GM19467 (cell line): ENCODE results near the gene CHRM3.
"Not testable (repeated sequence)": the region's sequence is repeated elsewhere in the genome, so short reads cannot be mapped to it uniquely, and the experiment has no call there.

Source experiments
- ATAC-seq: cut with Tn5 transposase; IDR thresholded peaks from one replicate; pipeline ENCODE4 v1.9.1; 2021; ENCODE audit warnings: mild to moderate bottlenecking, moderate library complexity; ENCODE audit not compliant: unreplicated experiment

Gene CHRM3

GRCh38 chr1:239386453-239387303 lies at the start of gene CHRM3:
Gene CHRM3, plus strand, starts transcription at chr1:239386568. Its CDS starts 520,884 bp downstream, at chr1:239907452.
- ATAC-seq, result no peak

- ATAC-seq, result no peak
These were observed 48.5 kb upstream of the CHRM3 start for GRCh38 chr1:239337799-239338430.

DNA sequence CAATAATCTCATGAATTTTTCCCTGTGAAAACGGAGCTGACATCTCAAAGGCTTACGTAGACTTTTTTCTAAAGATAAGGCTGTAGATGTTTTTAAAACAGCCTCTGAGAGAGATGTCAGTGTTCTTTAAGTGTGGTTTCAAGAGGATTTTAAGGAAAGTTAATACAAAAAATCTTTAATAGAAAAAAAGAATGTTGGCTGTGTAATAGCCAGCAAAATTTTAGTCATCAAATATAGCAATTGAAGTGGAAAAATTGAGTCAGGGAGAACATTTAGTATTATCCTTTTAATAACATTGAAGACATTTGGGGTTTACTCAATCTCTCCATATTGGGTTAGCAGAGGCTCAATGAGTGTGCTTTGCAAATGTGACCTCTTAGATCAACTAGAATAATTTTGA lies 38.6 kb upstream of the CHRM3 start:
- ATAC-seq, result no peak

GRCh38 chr1:239348635-239349353 lies 37.6 kb upstream of the CHRM3 start:
- ATAC-seq, result no peak

DNA sequence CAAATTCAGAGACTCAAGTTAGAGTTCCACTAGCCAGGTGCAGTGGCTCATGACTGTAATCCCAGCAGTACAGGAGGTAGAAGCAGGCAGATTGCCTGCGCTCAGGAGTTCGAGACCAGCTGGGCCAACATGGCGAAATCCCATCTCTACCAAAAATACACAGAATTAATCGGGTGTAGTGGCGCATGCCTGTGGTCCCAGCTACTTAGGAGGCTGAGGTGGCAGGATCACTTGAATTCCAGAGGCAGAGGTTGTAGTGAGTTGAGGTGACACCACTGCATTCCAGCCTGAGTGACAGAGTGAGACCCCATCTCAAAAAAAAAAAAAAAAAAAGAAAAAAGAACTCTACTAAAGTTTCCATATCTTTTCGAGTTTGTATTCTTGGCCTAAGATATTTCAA lies 36.7 kb upstream of the CHRM3 start:
- no peak for ATAC-seq

- ATAC-seq, result no peak
These were observed 32.8 kb upstream of the CHRM3 start for GRCh38 chr1:239353536-239353935.

- no peak for ATAC-seq
These were observed 32.1 kb upstream of the CHRM3 start for GRCh38 chr1:239354231-239354630.

DNA sequence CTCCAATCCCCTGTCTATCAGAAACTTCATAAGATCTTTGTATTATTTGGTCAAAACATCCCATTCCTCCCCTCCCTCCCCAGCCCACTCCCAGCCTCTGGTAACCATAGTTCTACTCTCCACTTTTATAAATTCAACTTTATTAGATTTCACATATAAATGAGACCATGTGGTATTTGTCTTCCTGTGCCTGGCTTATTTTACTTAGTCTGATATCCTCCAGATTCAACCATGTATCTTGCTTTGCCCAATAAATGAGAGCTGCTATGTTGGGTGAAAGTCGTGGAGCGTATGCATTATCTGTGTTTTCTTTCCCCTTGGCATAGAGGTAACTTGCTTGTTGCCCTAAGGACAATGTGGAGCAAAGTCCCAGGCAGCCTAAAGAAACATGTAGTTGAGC lies 28.5 kb upstream of the CHRM3 start:
- no peak for ATAC-seq

GRCh38 chr1:239361403-239361802 lies 25.0 kb upstream of the CHRM3 start:
- ATAC-seq, result no peak

- no peak for ATAC-seq
These were observed 22.4 kb upstream of the CHRM3 start for GRCh38 chr1:239363930-239364329.

- no peak for ATAC-seq
These were observed 19.1 kb upstream of the CHRM3 start for GRCh38 chr1:239367196-239367810.

- no peak for ATAC-seq
These were observed 17.8 kb upstream of the CHRM3 start for GRCh38 chr1:239368436-239369109.

- not testable (repeated sequence) for ATAC-seq
These were observed 15.5 kb upstream of the CHRM3 start for GRCh38 chr1:239370869-239371268.

- no peak for ATAC-seq
These were observed 3.7 kb upstream of the CHRM3 start for GRCh38 chr1:239382666-239383065.

DNA sequence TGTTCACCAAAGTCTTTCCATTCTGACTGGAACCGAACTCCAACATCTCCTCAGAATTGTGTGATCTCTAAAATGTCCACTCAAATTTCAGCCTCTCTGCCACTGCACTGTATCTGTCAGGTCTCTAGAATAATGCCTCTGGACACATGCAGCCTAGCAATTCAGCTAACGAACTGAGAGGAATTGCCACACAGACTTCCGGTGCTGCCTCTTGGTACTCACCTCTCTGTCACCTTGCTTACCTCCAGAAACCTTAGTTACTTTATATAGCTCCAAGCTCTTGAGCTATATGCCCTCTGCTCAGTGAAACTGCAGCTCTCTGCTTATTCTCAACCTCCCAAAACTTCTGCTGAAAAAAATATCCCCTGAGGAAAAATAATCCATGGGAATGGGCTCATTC lies 2.7 kb upstream of the CHRM3 start:
- ATAC-seq, result no peak

DNA sequence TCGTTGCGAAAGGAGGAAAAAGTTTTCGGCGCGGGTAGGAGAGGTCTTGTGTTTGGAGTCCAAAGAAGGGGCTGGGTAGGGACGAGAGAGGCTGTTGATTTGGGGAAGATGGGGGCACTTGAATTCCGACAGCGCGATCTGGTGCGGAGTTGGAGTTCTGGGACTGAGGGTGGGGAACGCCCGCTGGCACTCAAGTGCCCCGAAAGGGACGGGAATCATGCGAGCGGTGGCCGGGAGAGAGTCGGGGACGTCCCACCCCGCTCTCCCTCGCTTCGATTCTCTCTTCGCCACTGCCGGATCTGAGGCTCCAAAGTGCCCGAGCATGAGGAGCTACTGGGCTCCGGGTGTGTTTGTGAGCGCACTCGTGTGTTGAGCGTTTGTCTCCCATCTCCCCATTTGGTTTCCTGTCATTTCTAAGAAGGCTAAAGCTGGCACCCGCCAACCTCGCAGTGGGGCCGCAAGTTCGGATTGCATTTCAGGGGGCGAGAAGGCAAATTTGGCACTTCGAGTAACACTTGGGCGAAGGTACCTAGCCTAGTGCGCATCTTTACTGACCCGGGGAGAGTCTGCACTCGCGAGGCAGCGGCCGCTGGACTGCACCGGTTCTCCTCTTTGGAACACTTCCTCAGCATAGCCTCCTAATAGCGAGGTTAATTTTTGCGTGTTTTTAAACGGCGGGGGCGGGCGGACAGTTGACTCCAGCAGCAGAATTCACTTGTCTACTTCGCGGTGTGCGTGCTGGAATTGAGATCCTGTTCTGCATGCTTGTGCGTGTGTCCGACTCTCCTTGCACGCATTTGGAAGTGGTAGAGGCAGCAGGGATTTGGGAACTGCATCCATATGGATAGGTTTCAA lies 1.2 kb downstream of the CHRM3 start:
- ATAC-seq, result no peak

DNA sequence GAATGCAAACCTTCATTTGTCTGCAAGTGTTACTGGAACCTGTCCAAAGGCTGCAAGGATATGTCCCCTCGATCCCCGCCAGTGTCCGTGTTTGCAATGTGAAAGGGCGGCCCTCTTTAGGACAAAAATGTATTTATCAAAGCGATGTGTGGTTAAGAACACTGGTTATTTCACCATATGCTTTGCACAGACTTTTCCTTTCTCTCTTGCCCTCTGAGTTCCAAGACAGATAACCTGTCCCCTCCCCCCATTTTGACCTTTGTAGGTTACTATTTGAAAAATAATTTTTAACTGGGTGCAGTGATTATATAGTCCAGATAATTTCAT lies 1.8 kb downstream of the CHRM3 start:
- ATAC-seq, result no peak

- ATAC-seq, result no peak
These were observed 2.2 kb downstream of the CHRM3 start for GRCh38 chr1:239388578-239388977.

GRCh38 chr1:239389703-239390102 lies 3.3 kb downstream of the CHRM3 start:
- ATAC-seq, result no peak

GRCh38 chr1:239392271-239392670 lies 5.9 kb downstream of the CHRM3 start:
- ATAC-seq, result no peak
